Ecto neural progenitor cell (in vitro differentiated cells): Measurements from ENCODE around the gene RBM45.

ENCODE experiments used
- DNase-seq: peaks from one replicate; pipeline ENCODE4 v3.0.0-alpha.2; 2018; ENCODE audit warnings: low spot score

Gene RBM45

GRCh38 chr2:178159966-178160365, 47.7 kb downstream of the RBM45 start:
- no peak for DNase-seq

- DNase-seq, result no peak
These were observed 48.4 kb downstream of the RBM45 start for GRCh38 chr2:178160601-178161000.

- no peak for DNase-seq
These were observed 51.2 kb downstream of the RBM45 start for GRCh38 chr2:178163395-178163794.

GRCh38 chr2:178163911-178164310, 51.7 kb downstream of the RBM45 start:
- no peak for DNase-seq

- no peak for DNase-seq
These were observed 61.4 kb downstream of the RBM45 start for GRCh38 chr2:178173657-178174056.

GRCh38 chr2:178177066-178177679, 64.9 kb downstream of the RBM45 start:
- DNase-seq, result no peak
